Measurements from ENCODE around the gene KIRREL1.

DNA sequence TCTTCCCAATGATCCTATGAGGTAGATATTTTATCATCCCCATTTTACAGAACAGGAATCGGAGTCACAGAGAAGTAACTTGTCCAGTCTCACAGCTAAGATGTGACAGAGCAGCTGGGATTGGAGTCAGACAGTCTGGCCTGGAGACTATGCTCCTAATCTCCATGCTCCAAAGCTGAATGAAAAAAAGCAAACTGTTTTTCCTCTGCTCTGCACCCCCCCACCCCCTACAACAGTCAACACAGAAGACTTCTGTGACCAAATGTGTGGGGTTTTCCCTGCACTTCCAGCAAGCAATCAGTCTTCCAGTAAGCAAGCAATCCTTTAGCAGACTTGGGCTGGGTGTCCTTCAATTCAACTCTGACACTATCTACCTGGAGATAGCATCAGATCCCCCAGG is 33.2 kb downstream of the KIRREL1 start:
- TF ChIP-seq CTCF (conservative IDR thresholded peaks at IDR 0.05; ENCODE audit: low read depth, low read length), result no peak
- TF ChIP-seq EZH2 (IDR thresholded peaks at IDR 0.05; ENCODE audit: borderline replicate concordance, low read depth, low read length, poor library complexity, severe bottlenecking), result no peak
